Measurements from ENCODE around the gene INSR. TPM values are rescaled to one million over a fixed set of nuclear protein-coding genes. Genes with fewer than 3 reads are reported as not detected.

The INSR gene
- total RNA-seq, 1 donor from 2014 or later: 37.5 TPM

GRCh38 chr19:7262470-7262869 is 31.7 kb downstream of the INSR start:
- Histone ChIP-seq H3K4me3 (no peak overlapping the region), H3K9me3 (no peaks in the 10 kb centered on the region), H3K36me3 (peaks cover 7% of the 10 kb centered on the region), H3K4me1 (peaks cover 19% of the 10 kb centered on the region), H3K27ac (no peak overlapping the region), H3K27me3 (no peaks in the 10 kb centered on the region)
- no peak for TF ChIP-seq CTCF (IDR thresholded peaks at IDR 0.05)
- ATAC-seq: no peak
- intact Hi-C loops (cut with DNase I): no loop called here
- DNase-seq: no peak

- intact Hi-C loops (cut with DNase I): no loop called here
- no peaks in the 10 kb centered on the region for H3K9me3 ChIP-seq
- H3K27ac ChIP-seq: no peak overlapping the region
- TF ChIP-seq CTCF (IDR thresholded peaks at IDR 0.05): no peak
- H3K27me3 ChIP-seq: no peaks in the 10 kb centered on the region
- H3K36me3 ChIP-seq: no peaks in the 10 kb centered on the region
- no peak overlapping the region for H3K4me3 ChIP-seq
- peaks cover 10% of the 10 kb centered on the region for H3K4me1 ChIP-seq
- no peak for DNase-seq
- ATAC-seq: no peak
Measured at GRCh38 chr19:7260161-7260560, 34.1 kb downstream of the INSR start.

- no peak for DNase-seq
- H3K9me3 ChIP-seq: no peaks in the 10 kb centered on the region
- no peak overlapping the region for H3K27ac ChIP-seq
Measured at GRCh38 chr19:7258840-7259395, 35.3 kb downstream of the INSR start.

GRCh38 chr19:7258041-7258839 is 36.0 kb downstream of the INSR start:
- no peak for DNase-seq
- no peak overlapping the region for H3K27ac ChIP-seq

More at GRCh38 chr19:7258840-7259395, 35.3 kb downstream of the INSR start:
- no peak for TF ChIP-seq CTCF (IDR thresholded peaks at IDR 0.05)
- ATAC-seq: no peak
- intact Hi-C loops (cut with DNase I): no loop called here
- no peaks in the 10 kb centered on the region for H3K27me3 ChIP-seq
- peaks cover 10% of the 10 kb centered on the region for H3K4me1 ChIP-seq
- H3K4me3 ChIP-seq: no peak overlapping the region
- H3K36me3 ChIP-seq: no peaks in the 10 kb centered on the region

More at GRCh38 chr19:7258041-7258839, 36.0 kb downstream of the INSR start:
- Histone ChIP-seq H3K36me3 (no peaks in the 10 kb centered on the region), H3K4me3 (no peak overlapping the region), H3K4me1 (peaks cover 10% of the 10 kb centered on the region), H3K27me3 (no peaks in the 10 kb centered on the region), H3K9me3 (no peaks in the 10 kb centered on the region)
- intact Hi-C loops (cut with DNase I): no loop called here
- no peak for TF ChIP-seq CTCF (IDR thresholded peaks at IDR 0.05)
- no peak for ATAC-seq
